NCI-H2081 treated with DMSO at 0.1 percent for 48 hours (cell line): ENCODE measurements around the gene ALB.
"Not testable (repeated sequence)": the region's sequence is repeated elsewhere in the genome, so short reads cannot be mapped to it uniquely, and the experiment has no call there.

Source experiments
- DNase-seq: peaks from one replicate; lab custom pipeline; 2025; lab: John Stamatoyannopoulos, UW

Gene ALB

GRCh38 chr4:73404042-73404441 lies at the start of gene ALB:
TSS of gene ALB (plus strand) at chr4:73404287. CDS start at chr4:73404328, 41 bp downstream.
- no peak for DNase-seq

GRCh38 chr4:73357174-73357573 lies 46.9 kb upstream of the ALB start:
- not testable (repeated sequence) for DNase-seq

- DNase-seq, result not testable (repeated sequence)
Observed at GRCh38 chr4:73369506-73370199, 34.4 kb upstream of the ALB start.

- no peak for DNase-seq
Observed at GRCh38 chr4:73375328-73375741, 28.8 kb upstream of the ALB start.

- DNase-seq, result no peak
Observed at GRCh38 chr4:73376251-73376650, 27.8 kb upstream of the ALB start.

GRCh38 chr4:73376976-73377375 lies 27.1 kb upstream of the ALB start:
- no peak for DNase-seq

- no peak for DNase-seq
Observed at GRCh38 chr4:73378887-73379286, 25.2 kb upstream of the ALB start.

GRCh38 chr4:73379946-73380345 lies 24.1 kb upstream of the ALB start:
- DNase-seq, result no peak

- no peak for DNase-seq
Observed at GRCh38 chr4:73381214-73381613, 22.9 kb upstream of the ALB start.

- no peak for DNase-seq
Observed at GRCh38 chr4:73383452-73383851, 20.6 kb upstream of the ALB start.

GRCh38 chr4:73387552-73387951 lies 16.5 kb upstream of the ALB start:
- DNase-seq, result no peak

GRCh38 chr4:73388887-73389286 lies 15.2 kb upstream of the ALB start:
- no peak for DNase-seq

- DNase-seq, result not testable (repeated sequence)
Observed at GRCh38 chr4:73389663-73390062, 14.4 kb upstream of the ALB start.

- DNase-seq, result no peak
Observed at GRCh38 chr4:73391774-73392173, 12.3 kb upstream of the ALB start.

GRCh38 chr4:73392936-73393335 lies 11.2 kb upstream of the ALB start:
- DNase-seq, result no peak

- DNase-seq, result no peak
Observed at GRCh38 chr4:73396304-73396703, 7.8 kb upstream of the ALB start.

- DNase-seq, result no peak
Observed at GRCh38 chr4:73396993-73397972, 6.8 kb upstream of the ALB start.

GRCh38 chr4:73401412-73401811 lies 2.7 kb upstream of the ALB start:
- DNase-seq, result no peak

GRCh38 chr4:73404457-73404856 lies 370 bp downstream of the ALB start:
- no peak for DNase-seq

GRCh38 chr4:73405138-73405537 lies 1.1 kb downstream of the ALB start:
- DNase-seq, result no peak

- no peak for DNase-seq
Observed at GRCh38 chr4:73406548-73406875, 2.4 kb downstream of the ALB start.

GRCh38 chr4:73407227-73407673 lies 3.2 kb downstream of the ALB start:
- no peak for DNase-seq

GRCh38 chr4:73408181-73408867 lies 4.2 kb downstream of the ALB start:
- no peak for DNase-seq
